AG04449 (cell line): Measurements from ENCODE around the gene PLPPR2.
"Not testable (repeated sequence)": the region's sequence is repeated elsewhere in the genome, so short reads cannot be mapped to it uniquely, and the experiment has no call there.

Source experiments
- CTCF ChIA-PET: fragments of 350-600 bp; formaldehyde crosslinking; extraction: SDS; loops from one replicate; lab custom pipeline; 2021; ENCODE audit warnings: antibody characterized with exemption; lab: Yijun Ruan, JAX
- POLR2A ChIA-PET: fragments of 400-600, 350-600 bp; formaldehyde crosslinking; extraction: SDS; loops from one replicate; lab custom pipeline; 2020; ENCODE audit warnings: antibody characterized with exemption, inconsistent platforms; lab: Yijun Ruan, JAX
- DNase-seq: peaks from one replicate; pipeline ENCODE4 v3.0.0-alpha.2; 2010; ENCODE audit warnings: low read depth, low spot score
- H3K4me3 ChIP-seq: 2 replicates; pipeline ENCODE4 v1.5.1; 2011; ENCODE audit warnings: low read depth, mild to moderate bottlenecking, control low read depth, low read length
- CTCF ChIP-seq: IDR thresholded peaks from one replicate; pipeline ENCODE4 v1.5.1; 2011; ENCODE audit warnings: mild to moderate bottlenecking, moderate library complexity, low read length, control low read depth, inconsistent platforms; ENCODE audit not compliant: insufficient read depth; ENCODE audit errors: missing control alignments

The PLPPR2 gene

GRCh38 chr19:11355160-11356073 is at the start of gene PLPPR2:
TSS of gene PLPPR2 (plus strand) at chr19:11355432. CDS start at chr19:11357674, 2,242 bp downstream.
- no peak for DNase-seq
- no peak for TF ChIP-seq CTCF
- POLR2A ChIA-PET = no interaction called here
- CTCF ChIA-PET = no interaction called here
- peak within 1 kb of the TSS; percentile 86 for H3K4me3 ChIP-seq

- TF ChIP-seq CTCF = no peak
- CTCF ChIA-PET = interaction anchor here (1.0 to 1.3 kb wide), 4 partner anchors 10 to 27 kb away, joined by 3 to 4 read pairs (median 3); no protein-coding TSS in a partner anchor
- POLR2A ChIA-PET = no interaction called here
- DNase-seq = no peak
- no peak overlapping the region for H3K4me3 ChIP-seq
These were observed 48.9 kb upstream of the PLPPR2 start for GRCh38 chr19:11306337-11306736.

GRCh38 chr19:11320278-11320995 is 34.8 kb upstream of the PLPPR2 start:
- H3K4me3 ChIP-seq, POLR2A ChIA-PET, DNase-seq: not testable (repeated sequence)
- CTCF ChIA-PET = interaction anchor here (1.0 to 1.6 kb wide), 3 partner anchors 13 to 162 kb away, joined by 3 to 5 read pairs (median 4); no protein-coding TSS in a partner anchor

- ChIA-PET POLR2A (no interaction called here), CTCF (interaction anchor here (1.3 to 1.9 kb wide), 3 partner anchors 25 to 196 kb away, joined by 3 to 7 read pairs (median 6); partner anchors contain the start of gene TSPAN16)
- H3K4me3 ChIP-seq = no peak overlapping the region
- no peak for DNase-seq
- TF ChIP-seq CTCF = no peak
These were observed 33.8 kb upstream of the PLPPR2 start for GRCh38 chr19:11321191-11322126.

GRCh38 chr19:11322269-11323024 is 32.8 kb upstream of the PLPPR2 start:
- POLR2A ChIA-PET = no interaction called here
- no peak for TF ChIP-seq CTCF
- CTCF ChIA-PET = interaction anchor here (1.2 to 2.2 kb wide), 5 partner anchors 15 to 197 kb away, joined by 3 to 9 read pairs (median 6); partner anchors contain the start of gene TSPAN16
- DNase-seq = no peak
- no peak overlapping the region for H3K4me3 ChIP-seq
